Endodermal cell (in vitro differentiated cells): ENCODE data around the gene CCDC69. TPM values are rescaled to one million over a fixed set of nuclear protein-coding genes. Genes with fewer than 3 reads are reported as not detected.

Experiments used
- DNase-seq: peaks from one replicate; pipeline ENCODE4 v3.0.0-alpha.2; 2017
- H3K27ac ChIP-seq: 2 replicates; pipeline ENCODE4 v1.5.1; 2013; ENCODE audit warnings: mild to moderate bottlenecking, low read depth, low read length, moderate library complexity
- H3K27me3 ChIP-seq: 2 replicates; pipeline ENCODE4 v1.6.1; 2013; ENCODE audit warnings: mild to moderate bottlenecking, low read length, moderate library complexity; ENCODE audit not compliant: insufficient read depth, control insufficient read depth, poor library complexity, severe bottlenecking
- H3K36me3 ChIP-seq: 2 replicates; pipeline ENCODE4 v1.7.0; 2013; ENCODE audit warnings: mild to moderate bottlenecking, low read length, moderate library complexity; ENCODE audit not compliant: control insufficient read depth, insufficient read depth
- H3K4me1 ChIP-seq: one replicate; pipeline ENCODE4 v1.7.0; 2013; ENCODE audit warnings: low read length; ENCODE audit not compliant: control insufficient read depth, insufficient read depth
- H3K4me3 ChIP-seq: 2 replicates; pipeline ENCODE4 v1.5.1; 2013; ENCODE audit warnings: mild to moderate bottlenecking, low read length, moderate library complexity
- H3K9ac ChIP-seq: 2 replicates; pipeline ENCODE4 v1.6.1; 2013; ENCODE audit warnings: mild to moderate bottlenecking, low read length, moderate library complexity; ENCODE audit not compliant: poor library complexity, severe bottlenecking; ENCODE audit errors: extremely low read depth
- H3K9me3 ChIP-seq: 2 replicates; pipeline ENCODE4 v1.6.1; 2013; ENCODE audit warnings: mild to moderate bottlenecking, low read length, moderate library complexity; ENCODE audit not compliant: control insufficient read depth
- H3K27ac Mint-ChIP-seq: 2 replicates; pipeline ENCODE4 v1.8.0; 2020; ENCODE audit warnings: mixed read lengths
- H3K27me3 Mint-ChIP-seq: 2 replicates; pipeline ENCODE4 v1.8.0; 2021; ENCODE audit warnings: mild to moderate bottlenecking, mixed read lengths; ENCODE audit not compliant: insufficient read depth
- H3K36me3 Mint-ChIP-seq: 2 replicates; pipeline ENCODE4 v1.8.0; 2020; ENCODE audit warnings: low read depth, mixed read lengths
- H3K4me1 Mint-ChIP-seq: 2 replicates; pipeline ENCODE4 v1.8.0; 2020; ENCODE audit warnings: mixed read lengths
- H3K4me3 Mint-ChIP-seq: 2 replicates; pipeline ENCODE4 v1.8.0; 2020; ENCODE audit warnings: mild to moderate bottlenecking, moderate library complexity, mixed read lengths
- H3K9me3 Mint-ChIP-seq: 2 replicates; pipeline ENCODE4 v1.8.0; 2020; ENCODE audit warnings: mild to moderate bottlenecking, mixed read lengths
- CTCF ChIP-seq: fragments of 200-600 bp; sonication (generic); conservative IDR thresholded peaks from 2 replicates; pipeline ENCODE4 v1.5.0; 2021; ENCODE audit warnings: antibody characterized with exemption, mild to moderate bottlenecking
- WGBS, 2 experiments: methylation state at CpG; one replicate each; pipeline versions ENCODE4 v1.1.5 to v1.1.7; 2013; ENCODE audit warnings: missing lambda C conversion rate in 2 of 2, mixed read lengths in 1 of 2; ENCODE audit not compliant: insufficient coverage in 1 of 2, insufficient read length in 1 of 2; 5-methylcytosine and 5-hydroxymethylcytosine counted together
- total RNA-seq, 2 donors: library from RNA; stranded (reverse); fragmentation: NEBNext Ultra II Directional in 1 of 2; extraction: Animal tissue kit (Norgen Biotek cat#: 25700) in 1 of 2; gene quantifications; 2 replicates in 1 of 2; 3 replicates in 1 of 2; pipeline ENCODE4 v1.2.1, GENCODE V29; 2021

Gene CCDC69
- total RNA-seq, 2 donors from 2014 or later, result 4.4 to 6.4 TPM

- Mint-ChIP-seq H3K36me3 (peaks cover 88% of the 10 kb centered on the region), H3K27me3 (no peaks in the 10 kb centered on the region), H3K9me3 (no peaks in the 10 kb centered on the region), H3K4me3 (no peak overlapping the region), H3K27ac (no peak overlapping the region), H3K4me1 (no peaks in the 10 kb centered on the region)
- no peak for DNase-seq
- TF ChIP-seq CTCF, result no peak
- Histone ChIP-seq H3K4me3 (no peak overlapping the region), H3K36me3 (peaks cover 99% of the 10 kb centered on the region), H3K4me1 (peaks cover under 1% of the 10 kb centered on the region), H3K9ac (no peak overlapping the region), H3K9me3 (no peaks in the 10 kb centered on the region), H3K27me3 (no peaks in the 10 kb centered on the region), H3K27ac (no peak overlapping the region)
- 84 to 88% methylated on average over 2 to 3 of the region's 3 CpGs for WGBS, 2 experiments
Observed at GRCh38 chr5:151134228-151134627, 89.7 kb downstream of the CCDC69 start.

DNA sequence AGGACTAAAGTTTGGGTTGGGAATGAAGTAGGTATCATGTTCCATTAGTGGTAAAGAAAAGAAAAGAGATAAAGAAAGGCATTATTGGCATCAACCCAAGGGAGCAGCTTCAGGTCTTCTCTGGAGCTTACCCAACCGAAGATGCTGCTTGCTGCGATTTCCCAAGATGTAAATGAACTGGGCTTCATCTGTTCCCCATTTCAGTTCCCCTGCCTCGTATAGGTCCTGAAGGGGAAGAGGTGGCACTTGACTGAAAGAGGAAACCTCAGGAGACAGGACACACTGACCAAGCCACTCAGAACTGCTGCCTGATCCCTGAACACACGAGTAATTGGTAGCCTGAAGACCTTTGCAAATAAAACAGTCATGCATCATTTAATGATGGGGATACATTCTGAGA is 90.9 kb downstream of the CCDC69 start:
- no peak for TF ChIP-seq CTCF
- H3K4me3 Mint-ChIP-seq, result no peak overlapping the region
- Histone ChIP-seq H3K4me1 (no peaks in the 10 kb centered on the region), H3K9ac (no peak overlapping the region), H3K4me3 (no peak overlapping the region), H3K9me3 (no peaks in the 10 kb centered on the region), H3K27me3 (no peaks in the 10 kb centered on the region), H3K27ac (no peak overlapping the region), H3K36me3 (peaks cover 99% of the 10 kb centered on the region)
- no peak for DNase-seq
- no peaks in the 10 kb centered on the region for H3K27me3 Mint-ChIP-seq
- 94 to 96% methylated on average over 4 of the region's 4 CpGs for WGBS, 2 experiments
- H3K36me3 Mint-ChIP-seq, result peaks cover 87% of the 10 kb centered on the region
- H3K4me1 Mint-ChIP-seq, result no peaks in the 10 kb centered on the region
- H3K27ac Mint-ChIP-seq, result no peak overlapping the region
- H3K9me3 Mint-ChIP-seq, result no peaks in the 10 kb centered on the region

Other genes starting within 250 kb of the CCDC69 start
- 10 to 100 TPM; 44.9 to 47.1 TPM for gene GPX3, start 203.5 kb downstream of the CCDC69 start, total RNA-seq
- gene TNIP1, start 143.1 kb downstream of the CCDC69 start, total RNA-seq, result 10 to 100 TPM; 51.3 to 52.2 TPM
- gene ANXA6, start 66.3 kb downstream of the CCDC69 start, total RNA-seq, result 100 to 1,000 TPM; 204 to 235 TPM
- gene GM2A, start 29.1 kb upstream of the CCDC69 start, total RNA-seq, result 10 to 100 TPM; 40.7 to 55.2 TPM
- not detected for gene SLC36A3, start 79.7 kb upstream of the CCDC69 start, total RNA-seq
- 1 to 10 TPM in 1 of 2 donors, not detected in 1; 1.4 TPM for gene SLC36A2, start 123.5 kb upstream of the CCDC69 start, total RNA-seq
- gene SLC36A1, start 223.5 kb upstream of the CCDC69 start, total RNA-seq, result 10 to 100 TPM; 15.4 to 33.3 TPM